SK-N-SH (cell line): ENCODE data around the gene NFIA.

Experiments used
- EZH2phosphoT487 ChIP-seq: fragments of 200-600 bp; sonication (generic); IDR thresholded peaks from 2 replicates; pipeline ENCODE4 v1.6.1; 2017; ENCODE audit warnings: low read depth, mixed run types, mild to moderate bottlenecking, antibody characterized with exemption, moderate library complexity, borderline replicate concordance
- FOXM1 ChIP-seq: IDR thresholded peaks from 2 replicates; pipeline ENCODE4 v1.4.0; 2012; ENCODE audit warnings: low read depth, mild to moderate bottlenecking
- GABPA ChIP-seq: IDR thresholded peaks from 2 replicates; pipeline ENCODE4 v1.4.0; 2012; ENCODE audit warnings: low read depth, mild to moderate bottlenecking
- NFIC ChIP-seq: IDR thresholded peaks from 2 replicates; pipeline ENCODE4 v1.4.0; 2012; ENCODE audit warnings: borderline replicate concordance
- RXRA ChIP-seq: IDR thresholded peaks from 2 replicates; pipeline ENCODE4 v1.4.0; 2012; ENCODE audit warnings: low read depth, mild to moderate bottlenecking, borderline replicate concordance
- TAF1 ChIP-seq: IDR thresholded peaks from 2 replicates; pipeline ENCODE4 v1.6.1; 2012; ENCODE audit warnings: low read depth, mild to moderate bottlenecking, low read length, moderate library complexity, borderline replicate concordance
- TF ChIP-seq, protein P1 (sequence below): fragments of 150-350 bp; IDR thresholded peaks from 2 replicates; pipeline ENCODE4 v1.6.1; 2017; ENCODE audit warnings: antibody characterized with exemption, low read length, low read depth, borderline replicate concordance
- TF ChIP-seq, protein P2 (sequence below): fragments of 200-600 bp; sonication (generic); IDR thresholded peaks from 2 replicates; pipeline ENCODE4 v1.6.1; 2017; ENCODE audit warnings: antibody characterized with exemption, mild to moderate bottlenecking, moderate library complexity
- TF ChIP-seq, protein P3 (sequence below): IDR thresholded peaks from 2 replicates; pipeline ENCODE4 v1.6.1; 2012; ENCODE audit warnings: mild to moderate bottlenecking, low read depth, low read length, moderate library complexity

DNA sequence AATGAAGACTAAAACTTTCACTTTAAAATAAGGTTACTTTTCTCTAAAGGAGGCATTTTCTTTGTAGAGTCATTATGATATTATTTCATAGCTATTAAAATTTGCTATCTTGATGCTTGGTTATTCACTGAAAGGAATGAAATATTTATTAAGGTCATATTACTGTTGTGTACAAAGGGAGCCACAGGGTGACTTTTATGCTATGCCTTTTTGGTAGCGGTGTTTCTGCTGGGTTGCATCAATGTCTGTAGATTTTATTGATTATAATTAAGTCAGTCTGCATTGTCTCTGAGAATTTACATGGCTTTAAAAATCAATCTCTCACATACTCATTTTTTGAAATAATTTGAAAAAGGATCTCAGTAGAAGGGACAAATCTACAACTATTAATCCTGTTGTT is 84.9 kb downstream of the NFIA start:
- TF ChIP-seq, protein P1, sequence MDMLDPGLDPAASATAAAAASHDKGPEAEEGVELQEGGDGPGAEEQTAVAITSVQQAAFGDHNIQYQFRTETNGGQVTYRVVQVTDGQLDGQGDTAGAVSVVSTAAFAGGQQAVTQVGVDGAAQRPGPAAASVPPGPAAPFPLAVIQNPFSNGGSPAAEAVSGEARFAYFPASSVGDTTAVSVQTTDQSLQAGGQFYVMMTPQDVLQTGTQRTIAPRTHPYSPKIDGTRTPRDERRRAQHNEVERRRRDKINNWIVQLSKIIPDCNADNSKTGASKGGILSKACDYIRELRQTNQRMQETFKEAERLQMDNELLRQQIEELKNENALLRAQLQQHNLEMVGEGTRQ = no peak
- TF ChIP-seq GABPA (no peak), NFIC (no peak), EZH2phosphoT487 (no peak), RXRA (no peak), FOXM1 (no peak), TAF1 (no peak)
- TF ChIP-seq, protein P2, sequence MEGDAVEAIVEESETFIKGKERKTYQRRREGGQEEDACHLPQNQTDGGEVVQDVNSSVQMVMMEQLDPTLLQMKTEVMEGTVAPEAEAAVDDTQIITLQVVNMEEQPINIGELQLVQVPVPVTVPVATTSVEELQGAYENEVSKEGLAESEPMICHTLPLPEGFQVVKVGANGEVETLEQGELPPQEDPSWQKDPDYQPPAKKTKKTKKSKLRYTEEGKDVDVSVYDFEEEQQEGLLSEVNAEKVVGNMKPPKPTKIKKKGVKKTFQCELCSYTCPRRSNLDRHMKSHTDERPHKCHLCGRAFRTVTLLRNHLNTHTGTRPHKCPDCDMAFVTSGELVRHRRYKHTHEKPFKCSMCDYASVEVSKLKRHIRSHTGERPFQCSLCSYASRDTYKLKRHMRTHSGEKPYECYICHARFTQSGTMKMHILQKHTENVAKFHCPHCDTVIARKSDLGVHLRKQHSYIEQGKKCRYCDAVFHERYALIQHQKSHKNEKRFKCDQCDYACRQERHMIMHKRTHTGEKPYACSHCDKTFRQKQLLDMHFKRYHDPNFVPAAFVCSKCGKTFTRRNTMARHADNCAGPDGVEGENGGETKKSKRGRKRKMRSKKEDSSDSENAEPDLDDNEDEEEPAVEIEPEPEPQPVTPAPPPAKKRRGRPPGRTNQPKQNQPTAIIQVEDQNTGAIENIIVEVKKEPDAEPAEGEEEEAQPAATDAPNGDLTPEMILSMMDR = no peak
- TF ChIP-seq, protein P3, sequence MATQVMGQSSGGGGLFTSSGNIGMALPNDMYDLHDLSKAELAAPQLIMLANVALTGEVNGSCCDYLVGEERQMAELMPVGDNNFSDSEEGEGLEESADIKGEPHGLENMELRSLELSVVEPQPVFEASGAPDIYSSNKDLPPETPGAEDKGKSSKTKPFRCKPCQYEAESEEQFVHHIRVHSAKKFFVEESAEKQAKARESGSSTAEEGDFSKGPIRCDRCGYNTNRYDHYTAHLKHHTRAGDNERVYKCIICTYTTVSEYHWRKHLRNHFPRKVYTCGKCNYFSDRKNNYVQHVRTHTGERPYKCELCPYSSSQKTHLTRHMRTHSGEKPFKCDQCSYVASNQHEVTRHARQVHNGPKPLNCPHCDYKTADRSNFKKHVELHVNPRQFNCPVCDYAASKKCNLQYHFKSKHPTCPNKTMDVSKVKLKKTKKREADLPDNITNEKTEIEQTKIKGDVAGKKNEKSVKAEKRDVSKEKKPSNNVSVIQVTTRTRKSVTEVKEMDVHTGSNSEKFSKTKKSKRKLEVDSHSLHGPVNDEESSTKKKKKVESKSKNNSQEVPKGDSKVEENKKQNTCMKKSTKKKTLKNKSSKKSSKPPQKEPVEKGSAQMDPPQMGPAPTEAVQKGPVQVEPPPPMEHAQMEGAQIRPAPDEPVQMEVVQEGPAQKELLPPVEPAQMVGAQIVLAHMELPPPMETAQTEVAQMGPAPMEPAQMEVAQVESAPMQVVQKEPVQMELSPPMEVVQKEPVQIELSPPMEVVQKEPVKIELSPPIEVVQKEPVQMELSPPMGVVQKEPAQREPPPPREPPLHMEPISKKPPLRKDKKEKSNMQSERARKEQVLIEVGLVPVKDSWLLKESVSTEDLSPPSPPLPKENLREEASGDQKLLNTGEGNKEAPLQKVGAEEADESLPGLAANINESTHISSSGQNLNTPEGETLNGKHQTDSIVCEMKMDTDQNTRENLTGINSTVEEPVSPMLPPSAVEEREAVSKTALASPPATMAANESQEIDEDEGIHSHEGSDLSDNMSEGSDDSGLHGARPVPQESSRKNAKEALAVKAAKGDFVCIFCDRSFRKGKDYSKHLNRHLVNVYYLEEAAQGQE = no peak
